Progenitor cell of endocrine pancreas (in vitro differentiated cells): ENCODE results near the gene ARSJ. TPM values are rescaled to one million over a fixed set of nuclear protein-coding genes. Genes with fewer than 3 reads are reported as not detected.
"Not testable (repeated sequence)": the region's sequence is repeated elsewhere in the genome, so short reads cannot be mapped to it uniquely, and the experiment has no call there.

Experiments
- DNase-seq: peaks from one replicate; pipeline ENCODE4 v3.0.0; 2021; ENCODE audit warnings: low spot score; ENCODE audit not compliant: unreplicated experiment
- H3K27ac Mint-ChIP-seq: 2 replicates; pipeline ENCODE4 v1.8.0; 2021; ENCODE audit warnings: mild to moderate bottlenecking, moderate library complexity, mixed read lengths
- H3K27me3 Mint-ChIP-seq: 2 replicates; pipeline ENCODE4 v1.8.0; 2021; ENCODE audit warnings: mixed read lengths
- H3K36me3 Mint-ChIP-seq: 2 replicates; pipeline ENCODE4 v1.8.0; 2022; ENCODE audit warnings: mixed read lengths; ENCODE audit not compliant: insufficient read depth
- H3K4me1 Mint-ChIP-seq: 2 replicates; pipeline ENCODE4 v1.8.0; 2021; ENCODE audit warnings: low read depth, mixed read lengths
- H3K4me3 Mint-ChIP-seq: 2 replicates; pipeline ENCODE4 v1.8.0; 2021; ENCODE audit warnings: low read depth, mild to moderate bottlenecking, moderate library complexity, mixed read lengths
- H3K9me3 Mint-ChIP-seq: 2 replicates; pipeline ENCODE4 v1.8.0; 2021; ENCODE audit warnings: low read depth, mixed read lengths
- CTCF ChIP-seq: fragments of 200-600 bp; sonication (generic); IDR thresholded peaks from one replicate; pipeline ENCODE4 v1.5.0; 2021; ENCODE audit warnings: antibody characterized with exemption, mild to moderate bottlenecking; ENCODE audit not compliant: unreplicated experiment
- total RNA-seq: library from RNA; stranded (reverse); gene quantifications from 2 replicates; pipeline ENCODE4 v1.2.1, GENCODE V29; 2021

The ARSJ gene
- total RNA-seq, 1 donor from 2014 or later: 0.46 TPM

- Mint-ChIP-seq H3K27ac (no peak overlapping the region), H3K27me3 (no peaks in the 10 kb centered on the region), H3K4me3 (no peak overlapping the region), H3K4me1 (peaks cover 4% of the 10 kb centered on the region), H3K9me3 (no peaks in the 10 kb centered on the region), H3K36me3 (peaks cover under 1% of the 10 kb centered on the region)
- no peak for TF ChIP-seq CTCF
- no peak for DNase-seq
Measured at GRCh38 chr4:113943085-113943484, 36.4 kb downstream of the ARSJ start.

- TF ChIP-seq CTCF: no peak
- Mint-ChIP-seq H3K27me3 (no peaks in the 10 kb centered on the region), H3K9me3 (no peaks in the 10 kb centered on the region), H3K27ac (no peak overlapping the region), H3K4me3 (no peak overlapping the region), H3K4me1 (peaks cover 4% of the 10 kb centered on the region), H3K36me3 (peaks cover 2% of the 10 kb centered on the region)
- no peak for DNase-seq
Measured at GRCh38 chr4:113941836-113942235, 37.6 kb downstream of the ARSJ start.

GRCh38 chr4:113940103-113940502 is 39.3 kb downstream of the ARSJ start:
- not testable (repeated sequence) for H3K4me1 Mint-ChIP-seq, H3K9me3 Mint-ChIP-seq, H3K4me3 Mint-ChIP-seq, H3K36me3 Mint-ChIP-seq, H3K27ac Mint-ChIP-seq, DNase-seq, H3K27me3 Mint-ChIP-seq

GRCh38 chr4:113935190-113935589 is 44.3 kb downstream of the ARSJ start:
- DNase-seq: no peak
- TF ChIP-seq CTCF: no peak
- no peaks in the 10 kb centered on the region for H3K4me1 Mint-ChIP-seq
- H3K27ac Mint-ChIP-seq: no peak overlapping the region
- H3K36me3 Mint-ChIP-seq: peaks cover 2% of the 10 kb centered on the region
- H3K27me3 Mint-ChIP-seq: no peaks in the 10 kb centered on the region
- no peak overlapping the region for H3K4me3 Mint-ChIP-seq
- no peaks in the 10 kb centered on the region for H3K9me3 Mint-ChIP-seq

- H3K9me3 Mint-ChIP-seq, H3K4me1 Mint-ChIP-seq, H3K36me3 Mint-ChIP-seq, DNase-seq, H3K4me3 Mint-ChIP-seq, H3K27ac Mint-ChIP-seq, H3K27me3 Mint-ChIP-seq: not testable (repeated sequence)
Measured at GRCh38 chr4:113924706-113925105, 54.7 kb downstream of the ARSJ start.

- Mint-ChIP-seq H3K36me3 (no peaks in the 10 kb centered on the region), H3K27ac (no peak overlapping the region), H3K4me3 (no peak overlapping the region), H3K27me3 (no peaks in the 10 kb centered on the region), H3K9me3 (no peaks in the 10 kb centered on the region), H3K4me1 (peaks cover 1% of the 10 kb centered on the region)
- no peak for DNase-seq
- TF ChIP-seq CTCF: no peak
Measured at GRCh38 chr4:113921089-113921794, 58.2 kb downstream of the ARSJ start.
